Gastrocnemius medialis (tissue), 4 donors: ENCODE results near the gene STXBP4. TPM values are rescaled to one million over a fixed set of nuclear protein-coding genes. Genes with fewer than 3 reads are reported as not detected.

Experiments used
- ATAC-seq, 2 donors: fragments of 150-250 bp; one replicate each; pipeline ENCODE4 v1.9.1; 2016
- DNase-seq, 2 donors: peaks; one replicate each; pipeline ENCODE4 v3.0.0-alpha.2; 2019
- H3K27ac ChIP-seq, 4 donors: fragments of 200-600 bp; sonication (generic); 1 replicate in 1 of 4; 2 replicates in 3 of 4; pipeline ENCODE4 v1.5.1; 2016 to 2018; ENCODE audit warnings: mild to moderate bottlenecking in 2 of 4, moderate library complexity in 1 of 4
- H3K27me3 ChIP-seq, 3 donors: fragments of 200-600 bp; sonication (generic) in 2 of 3; 1 replicate in 1 of 3; 2 replicates in 2 of 3; pipeline versions ENCODE4 v1.5.1 to v1.6.0; 2016 to 2019; ENCODE audit warnings: mild to moderate bottlenecking in 1 of 3, moderate library complexity in 1 of 3
- H3K36me3 ChIP-seq, 2 donors: fragments of 200-600 bp; sonication (generic) in 1 of 2; one replicate each; pipeline ENCODE4 v1.5.1; 2017 to 2018
- H3K4me1 ChIP-seq, 2 donors: fragments of 200-600 bp; sonication (generic) in 1 of 2; one replicate each; pipeline ENCODE4 v1.5.1; 2016 to 2017; ENCODE audit warnings: mild to moderate bottlenecking in 2 of 2
- H3K4me3 ChIP-seq, 4 donors: fragments of 200-600 bp; sonication (generic) in 3 of 4; 1 replicate in 1 of 4; 2 replicates in 3 of 4; pipeline ENCODE4 v1.5.1; 2016 to 2019; ENCODE audit warnings: mild to moderate bottlenecking in 2 of 4
- H3K9me3 ChIP-seq, 3 donors: fragments of 200-600 bp; sonication (generic) in 2 of 3; 1 replicate in 1 of 3; 2 replicates in 2 of 3; pipeline ENCODE4 v1.5.1; 2016 to 2019
- POLR2A ChIP-seq, 2 donors: fragments of 450-650 bp; IDR thresholded peaks; one replicate each; pipeline ENCODE4 v1.6.1; 2017; ENCODE audit warnings: antibody characterized with exemption in 2 of 2, mild to moderate bottlenecking in 2 of 2, moderate library complexity in 2 of 2
- in situ Hi-C, 4 donors: fragments of 200-750 bp; cut with MboI; loops; one replicate each; pipeline versions ENCODE4 v1.15.0 to v1.8.0; 2017; ENCODE audit warnings: low sequenced_read_pairs in 4 of 4
- intact Hi-C: fragments of 100-400 bp; cut with DNase I; formaldehyde crosslinking; loops from one replicate; pipeline ENCODE4 v1.15.1; 2023; ENCODE audit warnings: low total_unique reads
- total RNA-seq, 4 donors: library from RNA; depleted of rRNA; stranded (reverse); fragments of >200 nt; gene quantifications; one replicate each; pipeline versions ENCODE4 v1.1.0 to v1.2.3, GENCODE V29; 2016
- TF ChIP-seq, protein P1 (sequence below), 5 experiments: fragments of 450-650 bp in 3 of 5; fragments of 200-600 bp in 2 of 5; sonication (generic) in 2 of 5; IDR thresholded peaks in 4 of 5; conservative IDR thresholded peaks in 1 of 5; 1 replicate in 4 of 5; 2 replicates in 1 of 5; pipeline ENCODE4 v1.5.1; 2016 to 2019; ENCODE audit warnings: antibody characterized with exemption in 5 of 5, mild to moderate bottlenecking in 3 of 5, moderate library complexity in 3 of 5

STXBP4 gene
- total RNA-seq, 4 donors from 2014 or later: 1.4 to 20.7 (median 9.6) TPM

DNA sequence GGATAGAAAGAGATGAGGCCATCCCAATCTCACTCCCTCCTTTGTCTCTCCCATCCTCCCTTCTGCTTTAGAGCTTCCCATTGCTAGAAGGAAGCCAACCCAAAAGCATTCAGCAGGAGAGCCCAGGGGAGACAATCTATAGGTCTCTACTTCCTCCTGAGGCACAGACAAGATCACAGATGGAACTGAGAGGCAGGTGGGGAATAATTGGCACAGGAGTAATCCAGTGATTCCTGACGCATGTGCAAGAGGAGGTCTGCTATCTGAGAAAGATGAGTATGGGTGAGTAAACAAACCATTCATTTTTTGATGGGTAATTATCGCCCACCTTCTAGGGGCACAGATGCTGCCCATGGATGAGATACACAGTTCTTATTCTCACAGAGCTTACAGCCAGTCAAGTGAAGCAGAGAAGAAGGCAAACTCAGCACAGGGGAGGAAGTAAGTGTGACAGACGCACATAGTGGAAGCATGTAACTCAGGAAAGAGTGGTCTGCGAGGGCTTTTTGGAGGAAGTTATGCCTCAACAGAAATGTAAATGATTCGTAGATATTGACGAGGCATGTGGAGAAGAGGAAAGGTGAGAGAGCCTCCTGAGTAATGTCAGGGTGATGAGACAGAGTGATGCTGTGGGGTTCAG, 207.3 kb downstream of the STXBP4 start:
- TF ChIP-seq POLR2A (IDR thresholded peaks at IDR 0.05): no peak
- TF ChIP-seq, protein P1, sequence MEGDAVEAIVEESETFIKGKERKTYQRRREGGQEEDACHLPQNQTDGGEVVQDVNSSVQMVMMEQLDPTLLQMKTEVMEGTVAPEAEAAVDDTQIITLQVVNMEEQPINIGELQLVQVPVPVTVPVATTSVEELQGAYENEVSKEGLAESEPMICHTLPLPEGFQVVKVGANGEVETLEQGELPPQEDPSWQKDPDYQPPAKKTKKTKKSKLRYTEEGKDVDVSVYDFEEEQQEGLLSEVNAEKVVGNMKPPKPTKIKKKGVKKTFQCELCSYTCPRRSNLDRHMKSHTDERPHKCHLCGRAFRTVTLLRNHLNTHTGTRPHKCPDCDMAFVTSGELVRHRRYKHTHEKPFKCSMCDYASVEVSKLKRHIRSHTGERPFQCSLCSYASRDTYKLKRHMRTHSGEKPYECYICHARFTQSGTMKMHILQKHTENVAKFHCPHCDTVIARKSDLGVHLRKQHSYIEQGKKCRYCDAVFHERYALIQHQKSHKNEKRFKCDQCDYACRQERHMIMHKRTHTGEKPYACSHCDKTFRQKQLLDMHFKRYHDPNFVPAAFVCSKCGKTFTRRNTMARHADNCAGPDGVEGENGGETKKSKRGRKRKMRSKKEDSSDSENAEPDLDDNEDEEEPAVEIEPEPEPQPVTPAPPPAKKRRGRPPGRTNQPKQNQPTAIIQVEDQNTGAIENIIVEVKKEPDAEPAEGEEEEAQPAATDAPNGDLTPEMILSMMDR (IDR thresholded peaks at IDR 0.05 in 4 of 5, conservative IDR thresholded peaks at IDR 0.05 in 1 of 5): no peak
- H3K4me3 ChIP-seq: no peak overlapping the region
- no peaks in the 10 kb centered on the region for H3K9me3 ChIP-seq
- in situ Hi-C loops: no loop called here
- intact Hi-C loops: no loop called here
- DNase-seq (no peak), ATAC-seq (no peak)
- no peaks in the 10 kb centered on the region for H3K4me1 ChIP-seq
- no peaks in the 10 kb centered on the region for H3K27me3 ChIP-seq
- H3K27ac ChIP-seq: no peak overlapping the region
- H3K36me3 ChIP-seq: no peaks in the 10 kb centered on the region

DNA sequence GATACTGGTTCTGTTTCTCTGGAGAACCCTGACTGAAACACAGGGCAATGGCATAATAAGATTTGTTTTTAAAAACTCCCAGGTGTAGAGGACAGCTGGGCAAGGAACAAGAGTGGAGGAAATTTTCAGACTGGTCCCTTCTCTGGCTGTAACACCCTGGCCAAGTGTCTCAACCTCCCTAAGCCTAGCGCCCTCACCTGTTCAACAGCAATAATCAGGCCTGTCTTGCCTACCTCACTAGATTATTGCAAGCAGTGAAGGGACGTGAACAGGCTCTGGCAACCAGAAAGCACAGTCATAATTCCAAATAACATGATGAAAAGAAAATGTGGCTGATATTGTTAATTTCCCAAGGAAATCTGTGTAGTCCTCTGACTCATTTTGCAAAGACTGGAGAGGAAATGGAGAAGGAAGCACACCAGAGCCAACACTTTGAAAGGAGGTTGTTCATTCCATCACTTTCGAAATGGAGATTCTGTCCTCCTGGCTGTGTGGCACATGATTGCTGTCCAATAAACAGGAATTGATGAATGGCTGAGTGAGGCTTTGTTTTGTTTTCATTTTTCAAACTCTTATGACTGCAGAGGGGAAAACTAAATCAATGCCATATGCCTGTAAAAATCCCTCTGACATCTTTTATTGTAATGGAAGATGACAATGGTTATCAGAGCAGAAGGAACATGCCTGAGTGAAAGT, 208.7 kb downstream of the STXBP4 start:
- DNase-seq (no peak), ATAC-seq (no peak)
- Histone ChIP-seq H3K4me3 (no peak overlapping the region), H3K36me3 (no peaks in the 10 kb centered on the region), H3K27me3 (no peaks in the 10 kb centered on the region), H3K4me1 (no peaks in the 10 kb centered on the region), H3K27ac (no peak overlapping the region), H3K9me3 (no peaks in the 10 kb centered on the region)
- intact Hi-C loops (no loop called here), in situ Hi-C loops (no loop called here)
- TF ChIP-seq POLR2A (IDR thresholded peaks at IDR 0.05): no peak
- TF ChIP-seq, protein P1 (IDR thresholded peaks at IDR 0.05 in 4 of 5, conservative IDR thresholded peaks at IDR 0.05 in 1 of 5): no peak

DNA sequence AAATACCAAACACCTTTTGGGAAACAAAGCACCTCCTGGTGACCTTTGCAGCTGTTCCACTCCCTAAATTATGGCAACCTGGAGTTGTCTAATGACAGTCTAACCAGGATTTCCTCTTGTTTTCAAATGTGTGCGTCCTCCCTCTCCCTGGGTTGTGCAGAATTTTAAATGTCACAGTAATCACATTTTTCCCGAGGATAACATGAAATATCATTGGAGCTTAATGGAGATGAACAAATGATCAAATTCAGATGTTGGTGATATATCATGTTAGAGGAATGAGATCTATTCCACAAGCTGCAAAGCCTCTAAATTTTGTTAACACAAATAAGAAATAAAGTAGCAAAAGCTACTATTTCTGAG, 209.3 kb downstream of the STXBP4 start:
- no peak overlapping the region for H3K27ac ChIP-seq
- H3K9me3 ChIP-seq: no peaks in the 10 kb centered on the region
- in situ Hi-C loops (no loop called here), intact Hi-C loops (no loop called here)
- DNase-seq (no peak), ATAC-seq (no peak)
- H3K27me3 ChIP-seq: no peaks in the 10 kb centered on the region
- H3K4me3 ChIP-seq: no peak overlapping the region
- TF ChIP-seq, protein P1 (IDR thresholded peaks at IDR 0.05 in 4 of 5, conservative IDR thresholded peaks at IDR 0.05 in 1 of 5): no peak
- TF ChIP-seq POLR2A (IDR thresholded peaks at IDR 0.05): no peak
- H3K4me1 ChIP-seq: no peaks in the 10 kb centered on the region
- no peaks in the 10 kb centered on the region for H3K36me3 ChIP-seq

DNA sequence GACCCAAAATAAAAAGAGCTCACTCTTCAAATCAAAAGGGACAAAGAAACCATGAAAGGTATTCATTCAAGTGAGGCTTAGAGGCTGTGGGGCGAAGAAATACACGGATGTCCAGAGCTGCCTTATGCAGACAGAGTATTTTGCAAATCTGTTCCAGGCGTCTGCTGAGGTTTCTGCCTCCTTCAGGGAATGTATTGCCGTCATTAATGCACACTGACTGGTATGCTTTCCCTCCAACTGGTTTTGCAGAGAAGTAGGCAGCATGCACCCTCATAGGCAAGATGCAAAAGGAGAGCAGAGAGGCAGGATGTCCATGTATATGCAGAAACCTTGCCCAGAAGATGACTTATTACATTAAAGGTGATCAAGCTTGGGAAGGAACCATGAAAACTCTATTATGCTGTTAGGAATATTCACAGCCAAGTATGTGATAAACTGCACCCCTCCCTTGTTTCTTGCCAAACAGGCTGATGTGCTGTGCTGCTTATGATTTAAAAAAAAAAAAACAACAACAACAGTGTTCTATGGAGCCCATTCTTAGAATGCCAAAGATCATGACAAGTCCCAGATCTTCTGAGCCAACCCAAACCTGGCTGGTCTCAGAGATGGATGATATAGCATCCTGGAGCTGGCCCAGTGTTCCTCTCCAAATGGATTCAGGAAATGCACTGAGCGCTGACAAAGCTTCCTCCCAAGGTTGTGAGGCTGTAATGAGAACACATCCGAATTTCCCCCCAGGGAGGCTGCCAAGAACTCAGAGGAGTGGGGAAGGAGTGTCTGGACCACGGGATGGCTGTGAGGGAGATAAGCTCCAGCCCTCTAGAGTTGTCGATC, 218.6 kb downstream of the STXBP4 start:
- no peaks in the 10 kb centered on the region for H3K36me3 ChIP-seq

More for the DNA sequence above, 218.6 kb downstream of the STXBP4 start:
- H3K27ac ChIP-seq: no peak overlapping the region
- TF ChIP-seq, protein P1 (IDR thresholded peaks at IDR 0.05 in 4 of 5, conservative IDR thresholded peaks at IDR 0.05 in 1 of 5): no peak
- TF ChIP-seq POLR2A (IDR thresholded peaks at IDR 0.05): no peak
- intact Hi-C loops (no loop called here), in situ Hi-C loops (no loop called here)
- no peaks in the 10 kb centered on the region for H3K9me3 ChIP-seq
- no peaks in the 10 kb centered on the region for H3K4me1 ChIP-seq
- ATAC-seq (no peak), DNase-seq (no peak)
- H3K4me3 ChIP-seq: no peak overlapping the region
- H3K27me3 ChIP-seq: no peaks in the 10 kb centered on the region
